Measurements from ENCODE around the gene LARP7.
A peak's percentile ranks its signal among the peaks of the same experiment; 100 is the strongest.
"Not testable (repeated sequence)": the region's sequence is repeated elsewhere in the genome, so short reads cannot be mapped to it uniquely, and the experiment has no call there.

The LARP7 gene

DNA sequence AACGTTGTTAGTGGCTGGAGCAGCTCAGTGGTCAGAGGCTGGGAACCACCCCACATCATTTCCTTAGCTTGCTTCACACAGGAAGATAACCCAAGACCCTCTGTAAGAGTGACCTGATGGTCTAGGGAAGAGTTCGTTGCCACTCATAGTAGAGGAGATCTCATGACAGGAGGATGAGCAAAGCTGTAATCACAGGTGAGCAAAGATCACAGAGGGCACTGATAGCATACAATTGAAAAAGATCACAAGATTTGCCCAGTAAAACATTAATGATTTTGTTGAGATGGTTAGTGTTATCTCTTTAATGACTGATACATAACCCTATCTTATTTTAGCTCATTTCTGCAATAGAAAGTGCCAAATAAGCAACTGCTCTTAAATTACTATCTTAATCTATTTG lies 44.1 kb downstream of the LARP7 start:
- H3K27ac Mint-ChIP-seq = no peak overlapping the region
- peaks cover 3% of the 10 kb centered on the region for H3K27me3 Mint-ChIP-seq (ENCODE audit: low read depth)
- no peak overlapping the region for H3K4me3 Mint-ChIP-seq
- H3K36me3 Mint-ChIP-seq (ENCODE audit: low read depth) = no peaks in the 10 kb centered on the region
- peaks cover 8% of the 10 kb centered on the region for H3K4me1 Mint-ChIP-seq
- no peaks in the 10 kb centered on the region for H3K9me3 Mint-ChIP-seq
- no peak for TF ChIP-seq CTCF (IDR thresholded peaks at IDR 0.05; ENCODE audit: unreplicated experiment in 3 of 3)

- no peaks in the 10 kb centered on the region for H3K27me3 Mint-ChIP-seq (ENCODE audit: low read depth)
- TF ChIP-seq CTCF (IDR thresholded peaks at IDR 0.05; ENCODE audit: unreplicated experiment in 3 of 3) = no peak
Measured at GRCh38 chr4:112693507-112693906, 56.6 kb downstream of the LARP7 start.

GRCh38 chr4:112700679-112701078 lies 63.7 kb downstream of the LARP7 start:
- no peak overlapping the region for H3K27ac Mint-ChIP-seq
- H3K9me3 Mint-ChIP-seq = no peaks in the 10 kb centered on the region
- no peak for TF ChIP-seq CTCF (IDR thresholded peaks at IDR 0.05; ENCODE audit: unreplicated experiment in 3 of 3)
- H3K4me3 Mint-ChIP-seq = no peak overlapping the region
- H3K4me1 Mint-ChIP-seq = no peaks in the 10 kb centered on the region
- H3K36me3 Mint-ChIP-seq (ENCODE audit: low read depth) = no peaks in the 10 kb centered on the region
- H3K27me3 Mint-ChIP-seq (ENCODE audit: low read depth) = peaks cover 50% of the 10 kb centered on the region

More at GRCh38 chr4:112693507-112693906, 56.6 kb downstream of the LARP7 start:
- H3K4me1 Mint-ChIP-seq = no peaks in the 10 kb centered on the region
- H3K9me3 Mint-ChIP-seq = no peaks in the 10 kb centered on the region
- H3K27ac Mint-ChIP-seq = no peak overlapping the region
- H3K4me3 Mint-ChIP-seq = no peak overlapping the region
- no peaks in the 10 kb centered on the region for H3K36me3 Mint-ChIP-seq (ENCODE audit: low read depth)

DNA sequence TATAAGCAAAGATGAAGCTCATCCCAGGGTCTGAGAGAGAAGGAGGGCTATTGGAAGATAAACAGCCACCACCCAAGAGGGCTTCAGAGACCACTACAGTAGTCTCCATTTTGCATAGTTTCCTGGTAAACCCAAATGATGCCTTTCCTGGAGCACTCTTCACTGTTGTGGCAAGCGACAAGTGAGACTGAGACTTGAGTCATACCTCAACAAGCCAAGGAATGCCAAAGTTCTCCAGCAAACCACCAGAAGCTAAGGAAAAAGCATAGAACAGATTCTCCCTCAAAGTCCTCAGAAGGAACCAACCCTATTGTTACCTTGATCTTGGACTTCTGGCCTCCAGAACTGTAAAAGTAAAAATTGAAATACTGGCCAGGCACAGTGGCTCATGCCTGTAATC lies 65.9 kb downstream of the LARP7 start:
- no peak for TF ChIP-seq CTCF (IDR thresholded peaks at IDR 0.05; ENCODE audit: unreplicated experiment in 3 of 3)
- Mint-ChIP-seq H3K9me3 (no peaks in the 10 kb centered on the region), H3K36me3 (ENCODE audit: low read depth) (no peaks in the 10 kb centered on the region), H3K4me3 (peak overlapping the region in 1 of 3 experiments; percentile 50), H3K4me1 (peaks cover 6% of the 10 kb centered on the region), H3K27ac (no peak overlapping the region), H3K27me3 (ENCODE audit: low read depth) (peaks cover 68% of the 10 kb centered on the region)

- H3K36me3 Mint-ChIP-seq (ENCODE audit: low read depth) = no peaks in the 10 kb centered on the region
- H3K4me3 Mint-ChIP-seq = peak overlapping the region; percentile 84 to 90 (median 86)
- no peaks in the 10 kb centered on the region for H3K9me3 Mint-ChIP-seq
- peaks cover 69% of the 10 kb centered on the region for H3K27me3 Mint-ChIP-seq (ENCODE audit: low read depth)
- TF ChIP-seq CTCF (IDR thresholded peaks at IDR 0.05; ENCODE audit: unreplicated experiment in 3 of 3) = no peak
- H3K27ac Mint-ChIP-seq = no peak overlapping the region
- H3K4me1 Mint-ChIP-seq = peaks cover 6% of the 10 kb centered on the region
Measured at GRCh38 chr4:112704322-112704721, 67.4 kb downstream of the LARP7 start.

GRCh38 chr4:112704991-112705845 lies 68.3 kb downstream of the LARP7 start:
- TF ChIP-seq CTCF (IDR thresholded peaks at IDR 0.05; ENCODE audit: unreplicated experiment in 3 of 3) = no peak
- peaks cover 6% of the 10 kb centered on the region for H3K4me1 Mint-ChIP-seq
- H3K36me3 Mint-ChIP-seq (ENCODE audit: low read depth) = no peaks in the 10 kb centered on the region
- peak overlapping the region; percentile 84 to 90 (median 86) for H3K4me3 Mint-ChIP-seq
- no peaks in the 10 kb centered on the region for H3K9me3 Mint-ChIP-seq
- H3K27ac Mint-ChIP-seq = no peak overlapping the region
- H3K27me3 Mint-ChIP-seq (ENCODE audit: low read depth) = peaks cover 74% of the 10 kb centered on the region

- H3K27me3 Mint-ChIP-seq (ENCODE audit: low read depth) = peaks cover 68% of the 10 kb centered on the region
- peak overlapping the region; percentile 86 to 94 (median 92) for H3K4me3 Mint-ChIP-seq
- not testable (repeated sequence) for H3K4me1 Mint-ChIP-seq; H3K9me3 Mint-ChIP-seq; H3K36me3 Mint-ChIP-seq (ENCODE audit: low read depth)
- peak overlapping the region in 1 of 3 experiments; percentile 43 for H3K27ac Mint-ChIP-seq
Measured at GRCh38 chr4:112705891-112706839, 69.2 kb downstream of the LARP7 start.

Data from nephron (organoid).